NOMO-1 treated with DMSO at 0.1 percent for 48 hours (cell line): Measurements from ENCODE around the gene ABLIM3.

Experiments used
- DNase-seq: peaks from one replicate; lab custom pipeline; 2025; ENCODE audit not compliant: unreplicated experiment; lab: John Stamatoyannopoulos, UW

Gene ABLIM3

DNA sequence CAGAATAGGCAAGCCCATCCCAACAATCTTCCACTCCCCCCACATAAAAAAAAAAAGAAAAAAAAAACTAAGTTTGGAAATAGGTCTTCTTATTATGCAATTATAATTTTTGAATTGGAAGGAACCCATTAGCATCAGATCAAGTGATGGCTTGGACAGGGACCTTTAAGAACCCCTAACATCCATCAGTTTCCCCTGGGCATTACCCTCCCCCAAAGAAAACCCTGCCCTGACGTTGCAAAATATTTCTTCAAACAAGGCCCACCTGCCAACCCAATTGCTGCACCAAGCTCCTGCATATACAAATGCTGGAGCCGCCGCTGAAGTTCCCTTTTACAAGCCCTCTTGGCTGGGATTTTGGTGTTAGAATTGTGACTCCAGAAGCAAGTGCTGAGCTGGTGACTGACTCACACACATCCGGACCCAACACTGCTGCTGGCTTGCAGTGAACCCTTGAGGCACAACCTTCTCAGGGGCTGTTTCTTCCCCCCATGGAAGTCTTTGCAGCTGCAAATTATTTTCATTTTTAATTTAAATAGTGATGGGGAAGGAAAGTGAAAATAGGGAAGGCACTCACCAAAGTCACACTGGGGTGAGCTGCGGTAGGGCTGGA lies 74.3 kb downstream of the ABLIM3 start:
- peak; percentile 37 for DNase-seq

- DNase-seq, result peak; percentile 17
These were observed 75.2 kb downstream of the ABLIM3 start for GRCh38 chr5:149216496-149216895.

- no peak for DNase-seq
These were observed 76.0 kb downstream of the ABLIM3 start for GRCh38 chr5:149217096-149217802.

DNA sequence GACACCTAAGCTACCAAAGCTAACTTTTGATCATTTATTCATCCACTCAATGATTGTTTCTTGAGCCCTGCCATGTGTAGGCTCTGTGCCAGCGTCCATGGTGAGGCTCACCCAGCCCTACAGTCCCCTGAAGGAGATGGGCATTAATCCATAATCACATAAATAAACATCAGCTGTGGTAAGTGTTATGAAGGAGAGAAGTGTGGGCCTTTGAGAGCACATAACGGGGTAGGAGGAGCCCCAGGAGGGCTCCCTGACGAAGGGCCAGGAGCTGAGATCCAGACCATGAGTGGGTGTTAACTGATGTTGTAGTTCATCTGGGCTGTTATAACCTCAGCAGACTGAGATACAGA lies 76.5 kb downstream of the ABLIM3 start:
- DNase-seq, result no peak

DNA sequence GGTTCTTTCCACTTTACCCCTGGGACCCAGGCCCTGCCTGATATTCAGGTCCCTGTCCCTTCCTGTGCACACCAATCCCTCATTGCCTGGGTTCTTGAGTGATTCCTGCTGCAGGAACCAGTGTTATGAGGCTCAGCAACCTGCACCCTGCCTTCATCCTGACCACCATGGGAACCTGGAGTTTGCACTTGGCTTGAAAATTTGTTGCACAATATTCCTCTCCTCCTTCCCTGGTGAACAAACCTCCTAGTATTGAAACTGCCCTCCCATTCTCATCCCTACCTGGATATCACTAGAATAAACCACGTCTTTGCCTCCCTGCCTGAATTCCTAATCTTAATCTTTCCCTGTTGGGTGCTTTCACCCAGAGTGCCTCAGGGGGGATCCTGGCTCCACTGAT lies 78.3 kb downstream of the ABLIM3 start:
- no peak for DNase-seq

DNA sequence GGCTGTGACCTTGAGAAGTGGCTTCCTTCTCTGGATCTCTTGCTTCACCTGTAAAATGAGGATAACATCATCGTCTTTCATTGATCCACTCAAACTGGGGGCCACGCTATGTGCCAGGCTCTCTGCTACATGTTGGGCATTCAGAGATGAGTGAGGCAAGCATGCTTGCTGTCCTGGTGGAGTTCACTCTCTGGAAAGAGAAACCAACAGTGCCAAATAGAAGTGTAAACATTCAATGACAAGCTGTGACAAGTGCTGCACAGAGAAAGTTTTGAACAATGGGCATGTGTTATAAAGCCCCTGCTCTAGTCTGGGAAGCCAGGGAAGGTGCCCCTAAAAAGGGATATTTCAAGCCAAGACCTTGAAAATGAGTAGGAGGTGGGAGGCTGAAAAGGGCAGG lies 79.5 kb downstream of the ABLIM3 start:
- DNase-seq, result no peak

- DNase-seq, result no peak
These were observed 80.0 kb downstream of the ABLIM3 start for GRCh38 chr5:149221326-149221725.

DNA sequence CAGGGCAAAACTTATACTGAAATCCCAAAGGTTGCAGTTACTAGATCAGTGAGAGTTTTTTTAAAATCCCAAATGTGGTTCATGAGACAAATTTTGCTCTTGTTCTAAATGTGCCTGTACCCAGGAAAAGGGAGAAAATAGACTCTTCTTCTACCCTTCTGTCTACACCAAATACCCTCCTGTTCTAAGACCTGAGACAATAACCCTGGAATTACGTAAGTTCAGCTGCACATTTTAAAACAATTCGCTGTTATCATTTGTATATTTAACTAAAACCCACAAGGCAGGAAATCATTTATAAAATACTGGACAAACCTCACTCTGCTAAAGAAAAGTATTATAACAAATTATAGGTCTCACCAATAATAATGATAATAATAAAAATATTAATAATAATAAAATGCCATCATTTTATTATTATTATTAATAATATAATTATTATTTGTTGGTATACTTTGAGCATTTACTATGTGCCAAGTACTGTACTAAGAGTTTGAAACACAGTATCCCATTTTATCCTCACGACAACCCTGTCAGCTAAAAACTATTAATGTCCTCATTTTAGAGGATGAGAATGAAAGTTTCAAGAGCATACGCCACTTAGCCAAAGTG lies 80.5 kb downstream of the ABLIM3 start:
- DNase-seq, result no peak

DNA sequence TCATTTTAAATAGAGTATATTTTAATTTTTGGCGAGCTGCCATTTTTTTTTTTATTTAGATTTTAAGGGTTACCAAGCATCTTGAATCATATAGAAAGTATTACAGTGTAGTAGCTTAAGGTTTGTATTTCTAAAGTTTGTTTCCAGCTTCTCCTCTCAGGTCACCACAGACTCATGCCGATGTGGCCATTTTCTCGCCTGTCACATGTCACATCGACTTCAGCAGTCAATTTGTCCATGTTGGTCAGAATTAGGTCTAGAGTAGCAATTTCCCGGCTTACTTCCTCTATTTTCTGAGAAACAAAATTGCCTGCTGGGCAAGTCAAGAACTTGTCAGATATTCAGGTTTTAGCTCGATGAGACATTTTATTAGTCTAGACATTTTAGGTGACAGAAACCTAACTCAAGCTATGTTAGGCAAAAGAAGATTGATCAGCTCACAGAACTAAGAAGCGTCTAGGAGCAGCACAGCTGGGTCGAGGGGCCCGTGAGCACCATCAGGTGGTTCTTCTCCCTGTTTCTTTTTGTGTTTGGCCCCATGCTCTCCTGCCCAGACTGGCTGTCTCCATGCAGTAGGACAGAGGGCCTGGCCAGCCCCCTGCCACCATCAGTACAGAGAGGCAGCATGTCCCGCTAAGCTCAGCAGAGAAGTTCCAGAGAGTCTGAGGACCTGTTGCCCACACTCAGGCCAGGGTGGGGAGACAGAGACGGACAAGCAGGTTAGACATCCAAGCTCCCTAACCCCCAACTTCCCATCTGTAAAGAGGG lies 82.0 kb downstream of the ABLIM3 start:
- peak; percentile 80 for DNase-seq

- no peak for DNase-seq
These were observed 83.0 kb downstream of the ABLIM3 start for GRCh38 chr5:149224282-149224681.

GRCh38 chr5:149227168-149227826 lies 86.0 kb downstream of the ABLIM3 start:
- DNase-seq, result no peak

DNA sequence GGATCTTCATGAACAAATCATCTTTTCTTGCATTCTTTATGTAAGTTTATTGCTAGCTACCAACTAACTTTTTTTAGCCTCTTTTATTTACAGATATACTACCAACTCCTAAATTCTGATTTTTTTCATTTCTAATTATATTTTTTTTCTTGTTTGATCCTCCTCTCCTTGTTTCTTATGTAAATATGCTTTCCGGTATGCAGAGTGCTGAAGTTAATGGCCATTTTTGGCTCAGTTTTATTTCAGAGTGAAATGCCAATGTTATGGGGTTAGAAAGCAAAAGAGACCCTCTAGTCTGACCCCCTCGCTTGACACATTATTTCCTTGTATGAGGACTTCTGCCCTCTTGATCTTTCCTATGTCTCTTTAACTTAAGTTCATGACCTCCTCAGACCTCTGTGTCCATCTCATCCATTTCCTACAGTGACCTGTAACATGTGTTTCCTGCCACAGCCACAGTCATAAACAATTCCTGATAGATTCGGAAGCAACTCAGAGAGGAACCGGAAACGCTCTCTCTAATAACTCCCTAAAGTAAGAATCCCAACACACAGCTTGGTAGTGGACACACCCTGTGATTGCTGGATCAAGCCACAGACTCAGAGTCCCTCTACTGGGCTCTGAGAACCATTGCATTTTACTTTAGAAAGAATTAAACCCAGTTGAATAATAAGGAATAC lies 87.5 kb downstream of the ABLIM3 start:
- DNase-seq, result peak; percentile 59

GRCh38 chr5:149229298-149229937 lies 88.1 kb downstream of the ABLIM3 start:
- DNase-seq, result no peak

DNA sequence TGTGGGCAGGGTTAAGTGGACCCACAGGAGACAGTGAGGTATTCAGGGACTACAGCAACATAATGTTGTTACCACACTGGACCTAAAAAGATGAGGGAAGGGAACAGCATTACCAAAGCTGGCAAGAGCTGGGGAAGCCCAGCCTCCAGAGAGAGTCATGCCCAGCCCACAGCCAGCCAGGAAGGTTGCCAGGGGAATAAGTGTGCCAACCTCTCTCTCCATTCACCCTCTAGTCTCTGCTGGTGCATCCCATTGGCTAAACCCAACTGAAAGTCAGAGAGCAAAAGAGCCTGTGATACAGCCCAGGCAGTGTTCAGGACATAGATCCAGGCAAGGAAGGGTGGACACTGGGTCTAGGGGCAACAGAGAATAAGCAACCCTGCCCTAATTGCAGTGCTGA lies 94.5 kb downstream of the ABLIM3 start:
- no peak for DNase-seq

DNA sequence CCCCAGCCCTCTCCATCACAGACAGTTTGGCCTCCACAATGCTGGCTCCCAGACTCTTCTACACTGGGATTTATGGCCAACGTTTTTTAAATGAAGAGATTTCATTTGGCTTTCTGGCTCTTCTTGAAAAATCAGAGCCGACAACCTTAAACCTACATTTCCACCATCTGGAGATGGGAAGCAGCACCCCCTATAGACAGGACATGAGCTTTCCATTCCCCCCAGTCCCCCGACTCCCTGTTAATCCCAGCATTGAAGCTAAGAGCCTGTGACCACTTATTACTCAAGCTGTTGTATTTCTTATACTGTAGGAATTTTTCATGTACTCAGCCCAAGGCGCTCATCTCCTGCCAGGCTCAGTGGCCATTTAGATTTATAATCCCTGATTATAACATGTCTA lies 96.4 kb downstream of the ABLIM3 start:
- DNase-seq, result no peak

- no peak for DNase-seq
These were observed 97.2 kb downstream of the ABLIM3 start for GRCh38 chr5:149238540-149238939.

- DNase-seq, result no peak
These were observed 98.6 kb downstream of the ABLIM3 start for GRCh38 chr5:149239917-149240316.

GRCh38 chr5:149240354-149240998 lies 99.2 kb downstream of the ABLIM3 start:
- no peak for DNase-seq

- no peak for DNase-seq
These were observed 101.0 kb downstream of the ABLIM3 start for GRCh38 chr5:149242339-149242738.

DNA sequence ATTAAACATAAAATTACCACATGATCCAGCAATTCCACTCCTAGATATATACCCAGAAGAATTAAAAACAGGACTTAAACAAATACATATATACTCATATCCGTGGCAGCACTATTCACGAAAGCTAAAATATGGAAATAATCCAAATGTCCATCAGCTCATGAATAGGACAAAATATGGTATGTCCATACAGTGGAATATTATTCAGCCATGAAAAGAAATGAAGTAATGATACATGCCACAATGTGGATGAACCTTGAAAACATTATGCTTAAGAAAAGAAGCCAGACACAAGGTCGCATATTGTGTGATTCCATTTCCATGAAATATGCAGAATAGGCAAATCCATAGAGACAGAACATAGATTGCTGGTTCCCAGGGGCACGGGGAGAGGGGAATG lies 105.6 kb downstream of the ABLIM3 start:
- DNase-seq, result no peak
